SU-DHL-6 (cell line): ENCODE measurements around the gene IFNGR1.

ENCODE experiments used
- EZH2phosphoT487 ChIP-seq: fragments of 200-600 bp; sonication (generic), shearing (Covaris generic); conservative IDR thresholded peaks from 2 replicates; pipeline ENCODE4 v1.6.1; 2018; ENCODE audit warnings: mild to moderate bottlenecking, antibody characterized with exemption, low read length, moderate library complexity, mixed read lengths
- TF ChIP-seq, protein P1 (sequence below): fragments of 200-600 bp; sonication (generic); IDR thresholded peaks from one replicate; pipeline ENCODE4 v1.5.1; 2017; ENCODE audit warnings: antibody characterized with exemption, mild to moderate bottlenecking, low read length, moderate library complexity; ENCODE audit not compliant: insufficient read depth, poor library complexity, severe bottlenecking

DNA sequence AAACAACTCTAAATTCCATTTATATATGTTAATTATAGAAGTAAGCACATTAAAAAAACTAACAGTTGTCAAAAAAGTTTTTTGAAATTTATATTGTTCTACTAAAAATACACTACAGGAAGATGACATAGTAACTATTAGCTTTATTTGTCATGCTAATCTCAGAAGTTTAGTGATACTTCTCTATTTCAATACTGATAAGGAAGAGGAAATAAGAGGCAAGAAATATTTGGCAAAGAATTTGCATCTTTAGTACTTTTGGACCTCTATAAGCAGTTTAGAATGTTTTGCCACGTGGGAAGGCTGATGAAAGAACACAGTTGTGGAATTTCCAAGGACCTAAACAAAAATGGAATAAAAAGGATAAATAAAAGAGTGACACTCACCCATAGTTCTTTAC is 12.6 kb downstream of the IFNGR1 start:
- TF ChIP-seq, protein P1, sequence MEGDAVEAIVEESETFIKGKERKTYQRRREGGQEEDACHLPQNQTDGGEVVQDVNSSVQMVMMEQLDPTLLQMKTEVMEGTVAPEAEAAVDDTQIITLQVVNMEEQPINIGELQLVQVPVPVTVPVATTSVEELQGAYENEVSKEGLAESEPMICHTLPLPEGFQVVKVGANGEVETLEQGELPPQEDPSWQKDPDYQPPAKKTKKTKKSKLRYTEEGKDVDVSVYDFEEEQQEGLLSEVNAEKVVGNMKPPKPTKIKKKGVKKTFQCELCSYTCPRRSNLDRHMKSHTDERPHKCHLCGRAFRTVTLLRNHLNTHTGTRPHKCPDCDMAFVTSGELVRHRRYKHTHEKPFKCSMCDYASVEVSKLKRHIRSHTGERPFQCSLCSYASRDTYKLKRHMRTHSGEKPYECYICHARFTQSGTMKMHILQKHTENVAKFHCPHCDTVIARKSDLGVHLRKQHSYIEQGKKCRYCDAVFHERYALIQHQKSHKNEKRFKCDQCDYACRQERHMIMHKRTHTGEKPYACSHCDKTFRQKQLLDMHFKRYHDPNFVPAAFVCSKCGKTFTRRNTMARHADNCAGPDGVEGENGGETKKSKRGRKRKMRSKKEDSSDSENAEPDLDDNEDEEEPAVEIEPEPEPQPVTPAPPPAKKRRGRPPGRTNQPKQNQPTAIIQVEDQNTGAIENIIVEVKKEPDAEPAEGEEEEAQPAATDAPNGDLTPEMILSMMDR, result no peak
- TF ChIP-seq EZH2phosphoT487, result no peak
